Fibroblast of peridontal ligament (primary cell): Measurements from ENCODE around the gene IL26.

ENCODE experiments used
- DNase-seq: peaks from one replicate; pipeline ENCODE4 v3.0.0-alpha.2; 2010; ENCODE audit errors: extremely low read depth

Gene IL26

DNA sequence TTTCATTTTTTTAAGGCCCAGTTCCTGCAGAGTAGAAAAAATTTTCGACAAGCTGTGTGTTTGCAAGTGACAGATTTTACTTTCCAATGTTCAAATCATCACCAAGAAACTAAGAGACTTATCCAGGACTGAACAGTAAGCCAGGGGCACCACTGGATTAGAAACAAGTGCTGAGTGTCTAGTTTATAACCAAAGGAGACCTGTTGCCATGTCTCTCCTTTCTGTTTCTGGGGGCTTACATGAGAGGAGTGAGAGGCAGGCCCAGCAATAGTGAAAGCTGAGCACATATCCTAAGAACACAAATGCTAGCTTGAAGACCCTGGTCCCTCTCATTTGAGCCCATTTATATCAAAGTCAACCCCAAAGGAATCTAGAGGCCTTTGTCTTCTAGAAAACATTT lies 69.0 kb downstream of the IL26 start:
- DNase-seq = no peak

DNA sequence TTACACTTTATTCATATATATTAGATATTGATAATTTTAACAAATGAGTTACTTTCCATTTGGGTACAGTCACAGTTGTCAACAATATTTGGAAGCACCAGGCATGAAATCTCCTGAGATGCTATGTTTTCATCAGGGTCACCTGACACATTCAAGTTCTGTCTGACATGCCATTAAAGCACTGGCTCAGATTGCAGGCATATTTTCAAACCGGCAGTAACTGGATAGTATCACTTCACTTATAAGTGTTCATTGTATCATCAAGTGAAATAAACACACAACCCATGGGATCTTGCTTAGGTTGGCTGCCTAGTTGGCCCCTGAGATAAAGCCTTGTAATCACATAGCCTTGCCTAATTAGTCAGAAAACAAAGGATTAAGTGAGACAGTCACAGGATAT lies 70.8 kb downstream of the IL26 start:
- DNase-seq = no peak
